Fibroblast of lung (primary cell): ENCODE measurements around the gene DCK. TPM values are rescaled to one million over a fixed set of nuclear protein-coding genes. Genes with fewer than 3 reads are reported as not detected.

ENCODE experiments used
- DNase-seq, 2 donors: peaks; one replicate each; pipeline versions ENCODE4 v3.0.0 to v3.0.0-alpha.2; 2010; ENCODE audit warnings: low read depth in 2 of 2
- H2AFZ ChIP-seq: 2 replicates; pipeline ENCODE4 v1.5.1; 2012; ENCODE audit warnings: low read length, control low read depth, inconsistent platforms
- H3K27ac ChIP-seq: 2 replicates; pipeline ENCODE4 v1.5.1; 2011; ENCODE audit warnings: low read length, control low read depth; ENCODE audit not compliant: insufficient read depth
- H3K27me3 ChIP-seq: 2 replicates; pipeline ENCODE4 v1.5.1; 2011; ENCODE audit warnings: mild to moderate bottlenecking, low read length; ENCODE audit not compliant: control insufficient read depth, insufficient read depth
- H3K36me3 ChIP-seq: 2 replicates; pipeline ENCODE4 v1.5.1; 2011; ENCODE audit warnings: low read length; ENCODE audit not compliant: control insufficient read depth, insufficient read depth
- H3K4me1 ChIP-seq: 2 replicates; pipeline ENCODE4 v1.5.1; 2011; ENCODE audit warnings: low read length; ENCODE audit not compliant: control insufficient read depth, insufficient read depth; ENCODE audit errors: extremely low read depth
- H3K4me2 ChIP-seq: 2 replicates; pipeline ENCODE4 v1.5.1; 2011; ENCODE audit warnings: low read length, control low read depth; ENCODE audit not compliant: insufficient read depth; ENCODE audit errors: extremely low read depth
- H3K4me3 ChIP-seq, 4 experiments: fragments of 200-600 bp in 1 of 4; sonication (generic) in 1 of 4; replicated peaks in 1 of 4; 2 replicates each; pipeline ENCODE4 v1.5.1; 2011 to 2016; ENCODE audit warnings: low read length in 4 of 4, low read depth in 3 of 4, mild to moderate bottlenecking in 3 of 4, control low read depth in 2 of 4, inconsistent platforms in 1 of 4, mixed read lengths in 1 of 4; ENCODE audit not compliant: insufficient read depth in 1 of 4; ENCODE audit errors: control extremely low read depth in 1 of 4
- H3K79me2 ChIP-seq: 2 replicates; pipeline ENCODE4 v1.5.1; 2012; ENCODE audit warnings: mild to moderate bottlenecking, low read length, inconsistent platforms; ENCODE audit not compliant: control insufficient read depth, insufficient read depth
- H3K9ac ChIP-seq: 2 replicates; pipeline ENCODE4 v1.5.1; 2011; ENCODE audit warnings: mild to moderate bottlenecking, low read length, control low read depth; ENCODE audit not compliant: insufficient read depth
- H3K9me3 ChIP-seq: 2 replicates; pipeline ENCODE4 v1.5.1; 2012; ENCODE audit warnings: low read depth, low read length; ENCODE audit not compliant: control insufficient read depth, insufficient read depth
- H4K20me1 ChIP-seq: 2 replicates; pipeline ENCODE4 v1.5.1; 2011; ENCODE audit warnings: low read length; ENCODE audit not compliant: control insufficient read depth, insufficient read depth; ENCODE audit errors: extremely low read depth
- EZH2 ChIP-seq: IDR thresholded peaks from 2 replicates; pipeline ENCODE4 v1.5.1; 2012; ENCODE audit warnings: low read length, control low read depth, mild to moderate bottlenecking; ENCODE audit errors: missing control alignments
- polyA minus RNA-seq: library from RNA; depleted of rRNA, polyadenylated mRNA; stranded (reverse); fragments of >200 nt; gene quantifications from 2 replicates; pipeline ENCODE4 v1.2.3, GENCODE V29; 2011; ENCODE audit warnings: low replicate concordance
- polyA plus RNA-seq, 2 donors: library from polyadenylated mRNA; depleted of rRNA in 1 of 2; stranded (reverse) in 1 of 2; unstranded in 1 of 2; fragments of >200 nt; gene quantifications; 2 replicates each; pipeline ENCODE4 v1.2.1, GENCODE V29; 2011 to 2012; ENCODE audit warnings: missing spikeins in 1 of 2
- total RNA-seq: library from RNA; depleted of rRNA; stranded (reverse); fragments of >200 nt; gene quantifications from 2 replicates; pipeline ENCODE4 v1.2.1, GENCODE V29; 2014
- TF ChIP-seq, protein P1 (sequence below), 2 donors: IDR thresholded peaks in 1 of 2; conservative IDR thresholded peaks in 1 of 2; 1 replicate in 1 of 2; 2 replicates in 1 of 2; pipeline ENCODE4 v1.5.1; 2011 to 2012; ENCODE audit warnings: low read length in 2 of 2, control low read depth in 1 of 2, inconsistent platforms in 1 of 2, low read depth in 1 of 2, mild to moderate bottlenecking in 1 of 2

DCK gene
- total RNA-seq (10.0 and 12.2 TPM in 2 replicates), polyA plus RNA-seq (18.4 and 20.4 TPM in 2 replicates), polyA minus RNA-seq (0.52 and 0.71 TPM in 2 replicates)
- 11.3 and 13.7 TPM in 2 replicates for polyA plus RNA-seq (2012)

DNA sequence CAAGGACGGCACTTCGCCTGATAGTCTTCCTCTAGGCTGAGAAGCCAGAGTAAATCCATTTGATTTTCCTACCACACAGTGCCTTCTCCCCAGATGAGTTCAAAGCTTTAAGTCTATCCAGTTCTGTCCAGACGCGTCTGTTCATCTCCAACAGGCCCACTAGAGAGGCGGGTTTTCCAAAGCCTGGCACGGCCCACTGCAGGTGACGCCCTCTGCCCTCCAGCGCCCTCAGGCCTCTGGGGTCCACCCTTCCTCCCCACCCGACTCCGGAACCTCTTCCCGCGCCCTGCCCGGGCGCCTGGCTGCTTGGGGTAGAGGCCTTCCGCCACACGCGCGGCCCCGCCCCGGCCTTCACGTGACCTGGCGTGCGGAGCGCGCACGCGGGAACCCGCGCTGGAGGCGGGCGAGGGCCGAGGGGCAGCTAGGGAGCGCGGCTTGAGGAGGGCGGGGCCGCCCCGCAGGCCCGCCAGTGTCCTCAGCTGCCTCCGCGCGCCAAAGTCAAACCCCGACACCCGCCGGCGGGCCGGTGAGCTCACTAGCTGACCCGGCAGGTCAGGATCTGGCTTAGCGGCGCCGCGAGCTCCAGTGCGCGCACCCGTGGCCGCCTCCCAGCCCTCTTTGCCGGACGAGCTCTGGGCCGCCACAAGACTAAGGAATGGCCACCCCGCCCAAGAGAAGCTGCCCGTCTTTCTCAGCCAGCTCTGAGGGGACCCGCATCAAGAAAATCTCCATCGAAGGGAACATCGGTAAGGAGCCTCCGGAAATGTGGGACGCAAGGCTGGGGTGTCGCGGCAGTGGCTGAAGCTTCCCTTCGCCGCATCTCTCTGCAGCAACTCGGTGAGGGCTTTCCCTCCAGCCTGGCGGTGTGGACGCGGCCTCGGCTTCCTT lies at the start of gene DCK:
TSS of gene DCK (plus strand) at position 469 of the 888 bp plus-strand sequence. CDS start at position 656, 187 bp downstream.
- H3K27ac ChIP-seq = peak within 1 kb of the TSS; percentile 91
- peaks cover 4% of the 10 kb centered on the region for H3K4me1 ChIP-seq
- peak within 1 kb of the TSS; percentile 51 to 85 (median 80) for H3K4me3 ChIP-seq
- no peaks in the 10 kb centered on the region for H3K9me3 ChIP-seq
- no peaks in the 10 kb centered on the region for H3K27me3 ChIP-seq
- peak within 1 kb of the TSS; percentile 94 for H3K4me2 ChIP-seq
- TF ChIP-seq EZH2 = no peak
- TF ChIP-seq, protein P1, sequence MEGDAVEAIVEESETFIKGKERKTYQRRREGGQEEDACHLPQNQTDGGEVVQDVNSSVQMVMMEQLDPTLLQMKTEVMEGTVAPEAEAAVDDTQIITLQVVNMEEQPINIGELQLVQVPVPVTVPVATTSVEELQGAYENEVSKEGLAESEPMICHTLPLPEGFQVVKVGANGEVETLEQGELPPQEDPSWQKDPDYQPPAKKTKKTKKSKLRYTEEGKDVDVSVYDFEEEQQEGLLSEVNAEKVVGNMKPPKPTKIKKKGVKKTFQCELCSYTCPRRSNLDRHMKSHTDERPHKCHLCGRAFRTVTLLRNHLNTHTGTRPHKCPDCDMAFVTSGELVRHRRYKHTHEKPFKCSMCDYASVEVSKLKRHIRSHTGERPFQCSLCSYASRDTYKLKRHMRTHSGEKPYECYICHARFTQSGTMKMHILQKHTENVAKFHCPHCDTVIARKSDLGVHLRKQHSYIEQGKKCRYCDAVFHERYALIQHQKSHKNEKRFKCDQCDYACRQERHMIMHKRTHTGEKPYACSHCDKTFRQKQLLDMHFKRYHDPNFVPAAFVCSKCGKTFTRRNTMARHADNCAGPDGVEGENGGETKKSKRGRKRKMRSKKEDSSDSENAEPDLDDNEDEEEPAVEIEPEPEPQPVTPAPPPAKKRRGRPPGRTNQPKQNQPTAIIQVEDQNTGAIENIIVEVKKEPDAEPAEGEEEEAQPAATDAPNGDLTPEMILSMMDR (conservative IDR thresholded peaks at IDR 0.05 in 1 of 2, IDR thresholded peaks at IDR 0.05 in 1 of 2; ENCODE audit: low read depth in 1 of 2, low read length in 2 of 2) = no peak
- peak within 1 kb of the TSS; percentile 88 for H2AFZ ChIP-seq
- peaks cover 36% of the 10 kb centered on the region for H3K79me2 ChIP-seq
- no peaks in the 10 kb centered on the region for H4K20me1 ChIP-seq
- no peaks in the 10 kb centered on the region for H3K36me3 ChIP-seq
- H3K9ac ChIP-seq = peak within 1 kb of the TSS; percentile 75
- DNase-seq = peak; percentile 90 to 91

DNA sequence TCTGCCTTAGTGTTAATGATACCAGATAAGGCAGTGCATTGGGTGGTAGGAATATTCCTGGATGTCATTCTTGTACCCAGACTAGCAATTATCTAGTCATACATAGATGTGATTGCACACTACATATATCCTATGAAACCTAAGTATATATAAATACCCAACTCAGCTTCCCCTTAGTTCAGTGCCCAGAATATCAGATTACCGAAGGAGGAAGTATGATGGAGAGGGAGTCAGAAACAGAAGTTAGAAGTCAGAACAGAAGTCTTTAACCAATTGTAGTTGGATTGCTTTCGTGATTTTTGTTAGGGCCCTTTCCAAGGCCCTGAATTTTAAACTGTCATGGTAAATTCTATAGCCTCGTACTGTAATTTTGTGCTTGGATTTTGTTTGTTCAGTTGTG lies 48.4 kb upstream of the DCK start:
- DNase-seq = peak in 1 of 2 donors; percentile 16
- H3K4me2 ChIP-seq = no peak overlapping the region
- H3K27me3 ChIP-seq = no peaks in the 10 kb centered on the region
- peaks cover 33% of the 10 kb centered on the region for H3K79me2 ChIP-seq
- H3K4me1 ChIP-seq = no peaks in the 10 kb centered on the region
- no peaks in the 10 kb centered on the region for H4K20me1 ChIP-seq
- H3K9ac ChIP-seq = no peak overlapping the region
- H3K9me3 ChIP-seq = no peaks in the 10 kb centered on the region
- H2AFZ ChIP-seq = no peak overlapping the region
- no peaks in the 10 kb centered on the region for H3K36me3 ChIP-seq
- TF ChIP-seq, protein P1 (conservative IDR thresholded peaks at IDR 0.05 in 1 of 2, IDR thresholded peaks at IDR 0.05 in 1 of 2; ENCODE audit: low read depth in 1 of 2, low read length in 2 of 2) = no peak
- no peak for TF ChIP-seq EZH2
- H3K4me3 ChIP-seq = no peak overlapping the region
- H3K27ac ChIP-seq = peak overlapping the region; percentile 13

DNA sequence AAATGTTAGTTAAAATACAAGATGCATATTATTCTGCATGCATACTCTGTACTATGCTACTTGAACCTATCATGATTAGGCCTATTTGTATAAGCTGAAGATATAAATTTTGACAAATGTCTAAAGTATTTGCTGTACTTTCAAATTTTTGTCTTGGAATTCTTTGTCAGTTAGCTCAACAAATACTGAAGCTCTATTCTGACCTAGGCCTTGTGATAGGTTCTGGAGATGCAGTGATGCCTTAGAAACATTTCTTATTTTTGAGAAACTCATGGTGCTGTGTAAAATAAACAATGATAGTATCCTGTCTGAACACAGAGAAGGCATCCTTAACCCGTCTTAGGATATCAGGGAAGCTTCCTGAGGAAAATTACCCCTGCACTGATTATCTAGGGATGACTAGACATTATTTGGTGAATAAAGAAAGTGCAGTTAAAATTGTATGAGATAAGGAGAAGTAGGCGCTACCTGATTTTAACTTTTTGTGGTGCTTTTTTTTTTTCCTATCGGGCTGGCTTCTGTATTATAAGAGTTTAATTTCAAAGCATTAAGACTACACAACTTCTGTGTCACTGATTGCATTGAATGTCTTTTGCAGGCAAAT lies 47.9 kb upstream of the DCK start:
- H3K4me3 ChIP-seq = no peak overlapping the region
- H3K9ac ChIP-seq = no peak overlapping the region
- no peaks in the 10 kb centered on the region for H3K36me3 ChIP-seq
- H3K27me3 ChIP-seq = no peaks in the 10 kb centered on the region
- DNase-seq = peak in 1 of 2 donors; percentile 46
- H3K9me3 ChIP-seq = no peaks in the 10 kb centered on the region
- TF ChIP-seq EZH2 = no peak
- TF ChIP-seq, protein P1 (conservative IDR thresholded peaks at IDR 0.05 in 1 of 2, IDR thresholded peaks at IDR 0.05 in 1 of 2; ENCODE audit: low read depth in 1 of 2, low read length in 2 of 2) = no peak
- H4K20me1 ChIP-seq = no peaks in the 10 kb centered on the region
- H3K27ac ChIP-seq = no peak overlapping the region
- no peak overlapping the region for H2AFZ ChIP-seq
- peaks cover 31% of the 10 kb centered on the region for H3K79me2 ChIP-seq
- no peak overlapping the region for H3K4me2 ChIP-seq
- no peaks in the 10 kb centered on the region for H3K4me1 ChIP-seq
